GM18499 (cell line): Measurements from ENCODE around the gene LTB.
A peak's percentile ranks its signal among the peaks of the same experiment; 100 is the strongest.

Experiments
- ATAC-seq: cut with Tn5 transposase; IDR thresholded peaks from one replicate; pipeline ENCODE4 v1.9.1; 2021; ENCODE audit warnings: moderate number of reproducible peaks; ENCODE audit not compliant: insufficient read depth, unreplicated experiment

Gene LTB

GRCh38 chr6:31576897-31577578 is 5.2 kb downstream of the LTB start:
- no peak for ATAC-seq

GRCh38 chr6:31575952-31576685 is 6.1 kb downstream of the LTB start:
- no peak for ATAC-seq

GRCh38 chr6:31575335-31575901 is 6.8 kb downstream of the LTB start, which contains the start of gene TNF:
Gene TNF (plus strand): TSS chr6:31575565. CDS start chr6:31575742, 177 bp downstream.
- ATAC-seq: no peak

DNA sequence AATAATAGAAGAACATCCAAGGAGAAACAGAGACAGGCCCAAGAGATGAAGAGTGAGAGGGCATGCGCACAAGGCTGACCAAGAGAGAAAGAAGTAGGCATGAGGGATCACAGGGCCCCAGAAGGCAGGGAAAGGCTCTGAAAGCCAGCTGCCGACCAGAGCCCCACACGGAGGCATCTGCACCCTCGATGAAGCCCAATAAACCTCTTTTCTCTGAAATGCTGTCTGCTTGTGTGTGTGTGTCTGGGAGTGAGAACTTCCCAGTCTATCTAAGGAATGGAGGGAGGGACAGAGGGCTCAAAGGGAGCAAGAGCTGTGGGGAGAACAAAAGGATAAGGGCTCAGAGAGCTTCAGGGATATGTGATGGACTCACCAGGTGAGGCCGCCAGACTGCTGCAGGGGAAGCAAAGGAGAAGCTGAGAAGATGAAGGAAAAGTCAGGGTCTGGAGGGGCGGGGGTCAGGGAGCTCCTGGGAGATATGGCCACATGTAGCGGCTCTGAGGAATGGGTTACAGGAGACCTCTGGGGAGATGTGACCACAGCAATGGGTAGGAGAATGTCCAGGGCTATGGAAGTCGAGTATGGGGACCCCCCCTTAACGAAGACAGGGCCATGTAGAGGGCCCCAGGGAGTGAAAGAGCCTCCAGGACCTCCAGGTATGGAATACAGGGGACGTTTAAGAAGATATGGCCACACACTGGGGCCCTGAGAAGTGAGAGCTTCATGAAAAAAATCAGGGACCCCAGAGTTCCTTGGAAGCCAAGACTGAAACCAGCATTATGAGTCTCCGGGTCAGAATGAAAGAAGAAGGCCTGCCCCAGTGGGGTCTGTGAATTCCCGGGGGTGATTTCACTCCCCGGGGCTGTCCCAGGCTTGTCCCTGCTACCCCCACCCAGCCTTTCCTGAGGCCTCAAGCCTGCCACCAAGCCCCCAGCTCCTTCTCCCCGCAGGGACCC is 7.8 kb downstream of the LTB start:
- no peak for ATAC-seq

DNA sequence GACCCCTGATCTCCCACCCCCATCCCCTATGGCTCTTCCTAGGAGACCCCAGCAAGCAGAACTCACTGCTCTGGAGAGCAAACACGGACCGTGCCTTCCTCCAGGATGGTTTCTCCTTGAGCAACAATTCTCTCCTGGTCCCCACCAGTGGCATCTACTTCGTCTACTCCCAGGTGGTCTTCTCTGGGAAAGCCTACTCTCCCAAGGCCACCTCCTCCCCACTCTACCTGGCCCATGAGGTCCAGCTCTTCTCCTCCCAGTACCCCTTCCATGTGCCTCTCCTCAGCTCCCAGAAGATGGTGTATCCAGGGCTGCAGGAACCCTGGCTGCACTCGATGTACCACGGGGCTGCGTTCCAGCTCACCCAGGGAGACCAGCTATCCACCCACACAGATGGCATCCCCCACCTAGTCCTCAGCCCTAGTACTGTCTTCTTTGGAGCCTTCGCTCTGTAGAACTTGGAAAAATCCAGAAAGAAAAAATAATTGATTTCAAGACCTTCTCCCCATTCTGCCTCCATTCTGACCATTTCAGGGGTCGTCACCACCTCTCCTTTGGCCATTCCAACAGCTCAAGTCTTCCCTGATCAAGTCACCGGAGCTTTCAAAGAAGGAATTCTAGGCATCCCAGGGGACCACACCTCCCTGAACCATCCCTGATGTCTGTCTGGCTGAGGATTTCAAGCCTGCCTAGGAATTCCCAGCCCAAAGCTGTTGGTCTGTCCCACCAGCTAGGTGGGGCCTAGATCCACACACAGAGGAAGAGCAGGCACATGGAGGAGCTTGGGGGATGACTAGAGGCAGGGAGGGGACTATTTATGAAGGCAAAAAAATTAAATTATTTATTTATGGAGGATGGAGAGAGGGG is 8.8 kb downstream of the LTB start:
- no peak for ATAC-seq

DNA sequence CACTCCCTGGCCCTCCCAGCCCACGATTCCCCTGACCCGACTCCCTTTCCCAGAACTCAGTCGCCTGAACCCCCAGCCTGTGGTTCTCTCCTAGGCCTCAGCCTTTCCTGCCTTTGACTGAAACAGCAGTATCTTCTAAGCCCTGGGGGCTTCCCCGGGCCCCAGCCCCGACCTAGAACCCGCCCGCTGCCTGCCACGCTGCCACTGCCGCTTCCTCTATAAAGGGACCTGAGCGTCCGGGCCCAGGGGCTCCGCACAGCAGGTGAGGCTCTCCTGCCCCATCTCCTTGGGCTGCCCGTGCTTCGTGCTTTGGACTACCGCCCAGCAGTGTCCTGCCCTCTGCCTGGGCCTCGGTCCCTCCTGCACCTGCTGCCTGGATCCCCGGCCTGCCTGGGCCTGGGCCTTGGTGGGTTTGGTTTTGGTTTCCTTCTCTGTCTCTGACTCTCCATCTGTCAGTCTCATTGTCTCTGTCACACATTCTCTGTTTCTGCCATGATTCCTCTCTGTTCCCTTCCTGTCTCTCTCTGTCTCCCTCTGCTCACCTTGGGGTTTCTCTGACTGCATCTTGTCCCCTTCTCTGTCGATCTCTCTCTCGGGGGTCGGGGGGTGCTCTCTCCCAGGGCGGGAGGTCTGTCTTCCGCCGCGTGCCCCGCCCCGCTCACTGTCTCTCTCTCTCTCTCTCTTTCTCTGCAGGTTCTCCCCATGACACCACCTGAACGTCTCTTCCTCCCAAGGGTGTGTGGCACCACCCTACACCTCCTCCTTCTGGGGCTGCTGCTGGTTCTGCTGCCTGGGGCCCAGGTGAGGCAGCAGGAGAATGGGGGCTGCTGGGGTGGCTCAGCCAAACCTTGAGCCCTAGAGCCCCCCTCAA is 9.9 kb downstream of the LTB start, which contains the start of gene LTA:
TSS of gene LTA (plus strand) at position 249 of the 871 bp plus-strand sequence. CDS start at position 703, 454 bp downstream.
- no peak for ATAC-seq

- ATAC-seq: no peak
Measured at GRCh38 chr6:31569861-31570536, 12.2 kb downstream of the LTB start.

DNA sequence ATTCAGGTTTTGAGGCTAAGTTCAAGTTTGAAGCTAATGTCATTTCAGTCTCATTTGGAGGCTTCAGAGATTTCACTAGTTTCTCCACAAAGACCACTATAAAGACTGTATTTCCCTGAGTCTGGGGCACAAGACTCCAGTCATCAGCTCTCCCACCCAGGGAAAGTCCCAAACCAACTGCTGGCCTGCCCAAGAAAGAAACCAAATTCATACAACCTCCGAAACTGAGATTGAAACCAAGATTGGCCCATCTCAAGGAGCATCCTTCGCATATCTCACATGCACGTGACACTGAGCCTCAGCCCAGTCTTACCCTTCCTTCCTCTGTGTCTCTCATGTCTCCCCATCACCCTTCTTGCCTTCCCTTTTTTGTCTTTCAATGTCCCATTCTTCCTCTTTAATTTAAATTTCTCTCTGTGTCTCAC is 13.7 kb downstream of the LTB start:
- ATAC-seq: peak; percentile 61

DNA sequence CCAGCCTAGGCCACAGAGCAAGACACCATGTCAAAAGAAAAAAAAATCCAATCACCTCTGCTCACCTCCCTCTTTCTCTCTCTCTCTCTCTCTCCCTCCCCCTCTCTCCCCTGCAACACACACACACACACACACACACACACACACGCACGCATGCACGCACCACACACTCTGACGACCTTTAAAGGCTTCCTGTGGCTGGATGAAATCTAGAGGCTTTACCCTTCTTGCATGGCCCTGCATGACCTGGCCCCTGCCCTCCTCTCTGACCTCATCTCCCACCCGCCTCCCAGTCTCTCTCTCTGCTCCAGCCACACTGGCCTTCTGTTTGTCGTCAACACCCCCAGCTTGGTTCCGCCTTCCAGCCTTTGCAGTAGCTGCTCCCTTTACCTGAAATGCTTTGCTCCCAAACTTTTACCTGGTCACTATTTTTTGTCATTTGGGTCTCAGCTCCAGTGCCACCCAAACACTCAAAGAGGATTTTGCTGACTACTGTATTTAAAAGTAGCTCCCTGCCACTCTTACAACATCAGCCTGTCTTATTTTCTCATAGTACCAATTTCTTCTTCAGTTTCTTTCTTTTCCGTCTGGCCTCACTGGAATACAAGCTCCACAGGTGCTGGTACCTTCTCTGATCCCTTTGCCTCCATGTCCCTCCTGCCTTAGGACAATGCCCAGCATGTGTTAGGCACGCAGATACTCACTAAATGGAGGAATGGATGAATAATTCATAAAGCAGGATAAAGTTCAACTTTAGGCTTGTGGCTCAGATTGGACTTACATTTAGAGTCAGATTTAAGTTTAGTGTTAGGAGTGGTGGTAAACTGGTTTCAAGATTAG is 14.5 kb downstream of the LTB start:
- no peak for ATAC-seq

GRCh38 chr6:31560697-31561058 is 21.5 kb downstream of the LTB start:
- no peak for ATAC-seq

GRCh38 chr6:31559958-31560696 is 22.1 kb downstream of the LTB start:
- peak; percentile 41 for ATAC-seq

DNA sequence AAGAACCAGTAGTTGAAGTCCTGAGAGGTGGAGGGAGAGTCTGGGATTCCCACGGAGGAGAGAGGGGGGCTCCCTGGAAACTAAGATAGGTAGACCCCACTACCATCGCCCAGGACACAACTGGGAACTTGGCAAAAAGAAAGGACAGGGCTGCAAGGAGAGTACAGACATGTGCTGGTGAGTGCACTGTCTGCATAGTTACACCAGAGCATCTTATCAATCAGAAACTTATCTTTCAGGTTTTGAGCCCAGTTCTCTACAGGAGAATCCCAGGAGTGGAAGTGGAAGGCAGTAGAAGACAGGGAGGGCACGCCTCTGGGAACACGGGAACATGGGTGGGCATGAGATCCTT is 22.6 kb downstream of the LTB start:
- no peak for ATAC-seq

DNA sequence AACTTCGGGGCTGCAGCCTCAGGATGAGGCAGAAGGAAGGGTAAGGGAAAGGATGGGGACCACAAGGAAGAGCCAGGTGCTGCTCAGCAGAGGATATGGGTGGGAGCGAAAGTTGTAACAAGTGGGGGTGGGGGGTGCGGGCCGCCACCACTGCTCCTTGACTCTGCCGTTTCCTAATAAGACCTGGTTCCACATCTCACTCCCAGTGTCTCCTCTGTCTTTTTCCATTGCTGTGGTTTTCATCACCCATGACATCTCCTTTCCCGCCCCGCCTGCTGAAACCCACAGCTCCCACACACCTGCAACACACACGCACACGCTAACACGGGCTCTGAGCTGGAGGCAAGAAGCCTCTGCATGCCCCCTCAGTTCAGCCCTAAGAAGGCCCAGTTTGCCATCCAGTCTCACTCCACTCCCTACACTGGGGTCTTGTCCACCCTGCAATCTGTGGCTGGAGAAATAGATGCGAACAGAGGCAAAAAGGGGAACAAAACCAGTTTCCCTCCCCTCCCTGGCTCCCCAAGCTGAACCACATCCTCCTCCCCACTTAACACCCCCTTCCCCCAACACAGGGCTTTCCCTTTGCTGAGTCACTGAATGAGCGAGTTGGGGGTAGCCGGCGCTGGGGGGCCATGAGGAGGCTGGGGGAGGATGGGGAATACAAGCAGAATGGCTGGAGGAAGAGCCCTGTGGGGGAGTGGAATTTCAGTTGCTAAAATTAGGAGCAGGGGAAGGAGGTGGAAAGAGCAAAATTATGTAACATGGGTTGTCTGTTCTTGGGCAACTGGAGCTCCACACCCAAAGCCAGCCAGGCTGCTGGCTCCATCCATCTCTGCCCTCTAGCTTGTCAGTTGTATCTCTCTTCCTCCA is 23.4 kb downstream of the LTB start:
- no peak for ATAC-seq

DNA sequence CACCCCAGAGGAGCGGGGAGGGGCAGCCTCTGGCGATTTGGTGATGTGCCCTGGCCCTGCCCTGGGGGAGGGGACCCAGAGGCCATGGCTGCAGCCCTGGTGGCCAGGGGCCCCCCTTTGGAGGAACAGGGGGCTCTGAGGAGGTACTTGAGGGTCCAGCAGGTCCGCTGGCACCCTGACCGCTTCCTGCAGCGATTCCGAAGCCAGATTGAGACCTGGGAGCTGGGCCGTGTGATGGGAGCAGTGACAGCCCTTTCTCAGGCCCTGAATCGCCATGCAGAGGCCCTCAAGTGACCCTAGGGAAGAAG is 24.0 kb downstream of the LTB start:
- no peak for ATAC-seq

DNA sequence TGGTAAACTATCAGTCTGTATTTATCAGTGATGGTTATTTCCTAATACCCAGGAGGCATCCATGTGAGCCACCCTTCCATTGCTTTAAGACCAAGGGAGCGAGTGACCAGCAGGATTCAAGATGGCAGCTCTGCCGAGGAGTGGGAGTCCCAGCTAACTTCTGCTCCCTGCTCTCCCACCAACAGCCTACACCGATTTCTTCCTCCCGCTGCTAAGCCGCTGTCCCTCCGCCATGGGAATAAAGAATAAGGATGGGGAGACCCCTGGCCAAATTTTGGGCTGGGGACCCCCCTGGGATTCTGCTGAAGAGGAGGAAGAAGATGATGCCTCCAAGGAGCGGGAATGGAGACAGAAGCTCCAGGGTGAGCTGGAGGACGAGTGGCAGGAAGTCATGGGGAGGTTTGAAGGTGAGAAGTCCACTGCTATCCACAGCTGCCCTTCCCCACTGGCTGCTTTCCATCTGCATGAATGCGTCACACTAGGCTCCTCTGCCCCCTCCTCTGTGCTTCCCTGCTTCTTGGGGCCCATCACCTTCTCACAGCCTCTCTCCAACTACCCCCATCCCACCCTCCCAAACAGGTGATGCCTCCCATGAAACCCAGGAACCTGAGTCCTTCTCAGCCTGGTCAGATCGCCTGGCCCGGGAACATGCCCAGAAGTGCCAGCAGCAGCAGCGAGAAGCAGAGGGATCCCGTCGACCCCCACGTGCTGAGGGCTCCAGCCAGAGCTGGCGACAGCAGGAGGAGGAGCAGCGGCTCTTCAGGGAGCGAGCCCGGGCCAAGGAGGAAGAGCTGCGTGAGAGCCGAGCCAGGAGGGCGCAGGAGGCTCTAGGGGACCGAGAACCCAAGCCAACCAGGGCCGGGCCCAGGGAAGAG is 24.5 kb downstream of the LTB start:
- ATAC-seq: no peak
